Smooth muscle cell (in vitro differentiated cells): ENCODE data around the gene HEYL. TPM values are rescaled to one million over a fixed set of nuclear protein-coding genes. Genes with fewer than 3 reads are reported as not detected.
A peak's percentile ranks its signal among the peaks of the same experiment; 100 is the strongest.

Experiments used
- DNase-seq: peaks from one replicate; lab custom pipeline; 2025; ENCODE audit not compliant: unreplicated experiment; lab: John Stamatoyannopoulos, UW
- H2AFZ ChIP-seq: fragments of 200-600 bp; sonication (generic); 2 replicates; pipeline ENCODE4 v1.6.0; 2016; ENCODE audit warnings: antibody characterized with exemption, low read depth, mild to moderate bottlenecking
- H3F3A ChIP-seq: fragments of 200-600 bp; sonication (generic); 2 replicates; pipeline ENCODE4 v1.6.0; 2017; ENCODE audit warnings: antibody characterized with exemption, low read depth
- H3K27ac ChIP-seq: fragments of 200-600 bp; sonication (generic); 2 replicates; pipeline ENCODE4 v1.5.1; 2016; ENCODE audit warnings: low read depth, mild to moderate bottlenecking
- H3K27me3 ChIP-seq: fragments of 200-600 bp; sonication (generic); 2 replicates; pipeline ENCODE4 v1.6.1; 2016; ENCODE audit warnings: low read depth, mild to moderate bottlenecking
- H3K36me3 ChIP-seq: fragments of 200-600 bp; sonication (generic); 2 replicates; pipeline ENCODE4 v1.5.1; 2016; ENCODE audit warnings: low read depth
- H3K4me1 ChIP-seq: fragments of 200-600 bp; sonication (generic); 2 replicates; pipeline ENCODE4 v1.5.1; 2016; ENCODE audit warnings: low read depth
- H3K4me2 ChIP-seq: fragments of 200-600 bp; sonication (generic); 2 replicates; pipeline ENCODE4 v1.6.0; 2016; ENCODE audit warnings: mild to moderate bottlenecking
- H3K4me3 ChIP-seq: fragments of 200-600 bp; sonication (generic); 2 replicates; pipeline ENCODE4 v1.5.1; 2016; ENCODE audit warnings: mild to moderate bottlenecking
- H3K79me2 ChIP-seq: fragments of 200-600 bp; sonication (generic); 2 replicates; pipeline ENCODE4 v1.6.0; 2016; ENCODE audit warnings: low read depth, mild to moderate bottlenecking
- H3K9ac ChIP-seq: fragments of 200-600 bp; sonication (generic); 2 replicates; pipeline ENCODE4 v1.6.0; 2016; ENCODE audit warnings: low read depth
- H3K9me3 ChIP-seq: fragments of 200-600 bp; sonication (generic); replicated peaks from 2 replicates; pipeline ENCODE4 v1.5.1; 2016; ENCODE audit warnings: low read depth
- H4K20me1 ChIP-seq: fragments of 200-600 bp; sonication (generic); 2 replicates; pipeline ENCODE4 v1.6.0; 2016; ENCODE audit warnings: low read depth
- WGBS: methylation state at CpG from one replicate; pipeline ENCODE4 v1.1.7; 2016; ENCODE audit warnings: low lambda C conversion rate; 5-methylcytosine and 5-hydroxymethylcytosine counted together
- polyA plus RNA-seq: library from polyadenylated mRNA; unstranded; fragments of >200 nt; fragmentation: Nextera tagmentation; extraction: Ambion mirVana; gene quantifications from 2 replicates; pipeline ENCODE4 v1.2.1, GENCODE V29; 2016
- total RNA-seq: library from RNA; depleted of rRNA; stranded (reverse); fragments of >200 nt; gene quantifications from 2 replicates; pipeline ENCODE4 v1.2.3, GENCODE V29; 2014
- TF ChIP-seq, protein P1 (sequence below): fragments of 200-600 bp; sonication (generic); IDR thresholded peaks from 2 replicates; pipeline ENCODE4 v1.5.1; 2017; ENCODE audit warnings: borderline replicate concordance, mild to moderate bottlenecking, antibody characterized with exemption; ENCODE audit not compliant: insufficient read depth, poor library complexity, severe bottlenecking

The HEYL gene
- total and polyA plus RNA-seq, 2 experiments from 2014 or later, result 7.8 to 16.5 TPM

DNA sequence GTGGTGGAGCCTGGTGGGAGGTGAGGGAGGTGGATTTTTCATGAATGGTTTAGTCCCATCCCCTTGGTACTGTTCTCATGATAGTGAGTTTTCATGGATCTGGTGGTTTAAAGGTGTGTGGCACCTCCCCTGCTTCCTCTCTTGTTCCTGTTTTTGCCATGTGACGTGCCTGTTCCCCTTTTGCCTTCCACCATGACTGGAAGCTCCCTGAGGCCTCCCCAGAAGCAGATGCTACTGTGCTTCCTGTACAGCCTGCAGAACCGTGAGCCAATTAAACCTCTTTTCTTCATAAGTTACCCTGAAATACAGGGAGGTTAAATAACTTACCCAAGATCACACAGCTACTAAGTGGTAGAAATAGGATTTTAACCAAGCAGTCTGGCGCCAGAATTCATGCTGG, 4.3 kb upstream of the HEYL start:
- Histone ChIP-seq H3K79me2 (peaks cover 3% of the 10 kb centered on the region), H2AFZ (no peak overlapping the region), H3K27ac (no peak overlapping the region), H4K20me1 (no peaks in the 10 kb centered on the region), H3K4me2 (no peak overlapping the region), H3K4me3 (no peak overlapping the region), H3F3A (peaks cover 12% of the 10 kb centered on the region), H3K9ac (no peak overlapping the region), H3K36me3 (no peaks in the 10 kb centered on the region), H3K27me3 (no peaks in the 10 kb centered on the region), H3K9me3 (no peaks in the 10 kb centered on the region), H3K4me1 (peaks cover 11% of the 10 kb centered on the region)
- TF ChIP-seq, protein P1, sequence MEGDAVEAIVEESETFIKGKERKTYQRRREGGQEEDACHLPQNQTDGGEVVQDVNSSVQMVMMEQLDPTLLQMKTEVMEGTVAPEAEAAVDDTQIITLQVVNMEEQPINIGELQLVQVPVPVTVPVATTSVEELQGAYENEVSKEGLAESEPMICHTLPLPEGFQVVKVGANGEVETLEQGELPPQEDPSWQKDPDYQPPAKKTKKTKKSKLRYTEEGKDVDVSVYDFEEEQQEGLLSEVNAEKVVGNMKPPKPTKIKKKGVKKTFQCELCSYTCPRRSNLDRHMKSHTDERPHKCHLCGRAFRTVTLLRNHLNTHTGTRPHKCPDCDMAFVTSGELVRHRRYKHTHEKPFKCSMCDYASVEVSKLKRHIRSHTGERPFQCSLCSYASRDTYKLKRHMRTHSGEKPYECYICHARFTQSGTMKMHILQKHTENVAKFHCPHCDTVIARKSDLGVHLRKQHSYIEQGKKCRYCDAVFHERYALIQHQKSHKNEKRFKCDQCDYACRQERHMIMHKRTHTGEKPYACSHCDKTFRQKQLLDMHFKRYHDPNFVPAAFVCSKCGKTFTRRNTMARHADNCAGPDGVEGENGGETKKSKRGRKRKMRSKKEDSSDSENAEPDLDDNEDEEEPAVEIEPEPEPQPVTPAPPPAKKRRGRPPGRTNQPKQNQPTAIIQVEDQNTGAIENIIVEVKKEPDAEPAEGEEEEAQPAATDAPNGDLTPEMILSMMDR, result no peak
- 93% methylated on average over 3 of the region's 3 CpGs for WGBS
- no peak for DNase-seq

DNA sequence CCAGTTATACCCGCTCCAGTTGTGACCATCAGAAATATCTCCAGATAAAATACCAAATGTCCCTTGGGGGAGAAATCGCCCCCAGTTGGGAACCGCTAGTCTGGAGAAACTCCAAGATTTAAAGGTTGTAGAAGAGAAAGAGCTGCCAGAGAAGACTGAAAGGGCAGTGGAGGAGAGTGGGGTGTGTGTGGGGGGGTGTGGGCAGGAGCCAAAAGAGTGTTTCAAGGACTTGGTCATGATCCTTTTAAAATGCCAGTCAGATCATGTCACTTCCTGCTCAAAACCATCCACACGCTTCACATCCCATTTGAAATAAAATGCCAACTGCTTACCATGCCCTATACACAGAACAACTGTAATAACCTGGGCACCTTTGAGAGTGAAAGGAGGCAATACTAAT, 3.4 kb upstream of the HEYL start:
- peak overlapping the region; percentile 24 for H3K27ac ChIP-seq

DNA sequence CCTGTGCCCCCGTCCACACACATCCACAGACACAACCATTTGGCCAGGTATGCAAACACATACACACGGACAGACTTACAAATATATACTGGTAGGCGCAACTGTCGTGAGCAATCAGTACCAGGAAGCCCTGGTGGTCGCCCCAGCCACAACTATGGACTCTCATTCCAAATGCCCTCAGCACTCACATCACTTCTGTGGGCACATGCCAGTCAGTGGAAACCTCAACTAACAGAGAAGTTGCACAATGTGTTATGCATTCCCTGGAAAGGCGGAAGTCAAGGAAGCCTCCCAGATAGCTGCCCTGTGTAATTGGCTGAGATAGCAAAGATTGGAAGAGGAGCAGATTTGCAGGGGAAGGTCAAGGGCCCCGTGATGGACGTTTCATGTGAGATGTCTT, 1.4 kb upstream of the HEYL start:
- Histone ChIP-seq H3K9ac (no peak overlapping the region), H2AFZ (no peak overlapping the region), H3K36me3 (no peaks in the 10 kb centered on the region), H4K20me1 (no peaks in the 10 kb centered on the region), H3K4me3 (no peak overlapping the region), H3K79me2 (peaks cover 15% of the 10 kb centered on the region), H3F3A (peaks cover 3% of the 10 kb centered on the region), H3K4me2 (no peak overlapping the region), H3K4me1 (no peaks in the 10 kb centered on the region), H3K27ac (no peak overlapping the region), H3K27me3 (no peaks in the 10 kb centered on the region), H3K9me3 (no peaks in the 10 kb centered on the region)
- TF ChIP-seq, protein P1, result no peak
- no peak for DNase-seq
- WGBS, result 78% methylated on average over 8 of the region's 8 CpGs

More for the DNA sequence above, 3.4 kb upstream of the HEYL start:
- peaks cover 11% of the 10 kb centered on the region for H3K4me1 ChIP-seq
- H2AFZ ChIP-seq, result peak overlapping the region; percentile 51
- DNase-seq, result no peak
- H3K27me3 ChIP-seq, result no peaks in the 10 kb centered on the region
- peaks cover 12% of the 10 kb centered on the region for H3F3A ChIP-seq
- TF ChIP-seq, protein P1, result no peak
- 72% methylated on average over 4 of the region's 4 CpGs for WGBS
- H3K36me3 ChIP-seq, result no peaks in the 10 kb centered on the region
- H3K79me2 ChIP-seq, result peaks cover 8% of the 10 kb centered on the region
- H3K9ac ChIP-seq, result no peak overlapping the region
- H3K4me2 ChIP-seq, result no peak overlapping the region
- H4K20me1 ChIP-seq, result no peaks in the 10 kb centered on the region
- no peaks in the 10 kb centered on the region for H3K9me3 ChIP-seq
- H3K4me3 ChIP-seq, result no peak overlapping the region

DNA sequence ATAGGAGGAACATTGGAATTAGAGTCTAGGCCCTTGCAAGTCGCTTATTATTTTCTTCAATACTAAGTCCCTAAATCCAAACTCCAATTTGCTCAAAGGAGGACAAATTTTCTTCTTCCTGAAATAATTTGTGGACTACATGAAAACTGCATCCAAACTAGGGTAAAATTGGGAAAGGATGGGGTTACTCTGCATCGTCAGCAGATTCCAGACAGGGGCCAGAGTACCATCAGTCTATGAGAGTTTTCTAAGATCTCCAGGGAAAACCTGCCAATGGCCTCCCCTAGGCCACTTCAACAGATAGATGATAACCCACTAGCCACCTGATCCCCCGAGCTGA, 508 bp downstream of the HEYL start:
- no peaks in the 10 kb centered on the region for H4K20me1 ChIP-seq
- H3K9ac ChIP-seq, result no peak overlapping the region
- H3K9me3 ChIP-seq, result no peaks in the 10 kb centered on the region
- no peak for DNase-seq
- 57% methylated on average over 3 of the region's 3 CpGs for WGBS
- peak overlapping the region; percentile 53 for H3K4me3 ChIP-seq
- H3K36me3 ChIP-seq, result no peaks in the 10 kb centered on the region
- no peak overlapping the region for H3K27ac ChIP-seq
- H3F3A ChIP-seq, result no peaks in the 10 kb centered on the region
- TF ChIP-seq, protein P1, result no peak
- H3K4me2 ChIP-seq, result peak overlapping the region; percentile 73
- peaks cover 23% of the 10 kb centered on the region for H3K79me2 ChIP-seq
- H3K27me3 ChIP-seq, result no peaks in the 10 kb centered on the region
- no peak overlapping the region for H2AFZ ChIP-seq
- H3K4me1 ChIP-seq, result no peaks in the 10 kb centered on the region
